Psoas muscle (tissue), 8 donors: ENCODE data around the gene CGAS. TPM values are rescaled to one million over a fixed set of nuclear protein-coding genes. Genes with fewer than 3 reads are reported as not detected.
"Not testable (repeated sequence)": the region's sequence is repeated elsewhere in the genome, so short reads cannot be mapped to it uniquely, and the experiment has no call there.

Experiments
- ATAC-seq, 4 donors: fragments of 200-7000 bp; cut with Tn5 transposase; one replicate each; pipeline ENCODE4 v1.9.1; 2020; ENCODE audit warnings: moderate library complexity in 3 of 4, mild to moderate bottlenecking in 2 of 4
- DNase-seq, 2 donors: peaks; one replicate each; pipeline ENCODE4 v3.0.0-alpha.2; 2020
- H3K27ac ChIP-seq: fragments of 200-600 bp; one replicate; pipeline ENCODE4 v1.8.0; 2022
- H3K27me3 ChIP-seq, 3 donors: fragments of 200-600 bp in 1 of 3; one replicate each; pipeline versions ENCODE4 v1.6.1 to v1.8.0; 2013 to 2022; ENCODE audit warnings: low read length in 2 of 3, mild to moderate bottlenecking in 2 of 3, moderate library complexity in 1 of 3; ENCODE audit not compliant: insufficient read depth in 3 of 3
- H3K36me3 ChIP-seq, 2 donors: fragments of 200-600 bp in 1 of 2; one replicate each; pipeline versions ENCODE4 v1.6.1 to v1.8.0; 2013 to 2022; ENCODE audit warnings: low read depth in 1 of 2, mild to moderate bottlenecking in 1 of 2, moderate library complexity in 1 of 2; ENCODE audit not compliant: insufficient read depth in 1 of 2
- H3K4me1 ChIP-seq: fragments of 200-600 bp; one replicate; pipeline ENCODE4 v1.8.0; 2022
- H3K4me3 ChIP-seq: fragments of 200-600 bp; one replicate; pipeline ENCODE4 v1.8.0; 2022; ENCODE audit warnings: mild to moderate bottlenecking
- H3K9me3 ChIP-seq: fragments of 200-600 bp; one replicate; pipeline ENCODE4 v1.8.0; 2022
- CTCF ChIP-seq: fragments of 200-600 bp; IDR thresholded peaks from one replicate; pipeline ENCODE4 v1.8.0; 2022; ENCODE audit warnings: antibody characterized with exemption
- WGBS, 3 donors: extraction: QIAGEN DNeasy Blood & Tissue Kit; methylation state at CpG; one replicate each; pipeline versions ENCODE4 v1.1.6 to v1.1.7; 2013; 5-methylcytosine and 5-hydroxymethylcytosine counted together
- intact Hi-C, 2 donors: fragments of 100-400 bp; cut with DNase I; formaldehyde crosslinking; loops; one replicate each; pipeline versions ENCODE4 v1.11.0 to v1.14.2; 2022
- polyA plus RNA-seq, 3 donors: library from polyadenylated mRNA; stranded (reverse); fragments of 200-250 nt; gene quantifications; one replicate each; pipeline ENCODE4 v1.2.3, GENCODE V29; 2013
- total RNA-seq, 4 donors: library from RNA; stranded (reverse); fragmentation: NEBNext Ultra II Directional in 2 of 4; extraction: Animal tissue kit (Norgen Biotek cat#: 25700) in 2 of 4; gene quantifications; one replicate each; pipeline versions ENCODE4 v1.2.1 to v1.2.4, GENCODE V29; 2021 to 2023
- donor health status: healthy with polysubstance abuse.
- donor health status: DM: no; HTN: no; CAD: no; lungs with moderate emphysema.
- donor health status: Bipolar disorder and iron deficiency.
- donor health status: healthy.
- donor health status: DM: yes; HTN: yes; CAD: no.
- donor health status: DM: no; HTN: no; CAD: no.
- donor health status: DM: no; HTN: no; CAD: no.
- donor health status: DM: yes; HTN: yes; CAD: no.

CGAS gene
- total and polyA plus RNA-seq, 7 donors = 0.27 to 1.1 (median 0.44) TPM

GRCh38 chr6:73461537-73462350 lies 9.6 kb upstream of the CGAS start, which contains the start of gene MTO1:
TSS of gene MTO1 (plus strand) at chr6:73461737. CDS start at chr6:73461855, 118 bp downstream.
- H3K4me3 ChIP-seq = peak within 1 kb of the TSS; percentile 99
- peaks cover 0 to 19% of the 10 kb centered on the region in 2 donors for H3K36me3 ChIP-seq
- ATAC-seq = peak; percentile 96 to 99 (median 98)
- no peak for TF ChIP-seq CTCF
- H3K27ac ChIP-seq = peak within 1 kb of the TSS; percentile 94
- H3K27me3 ChIP-seq = no peaks in the 10 kb centered on the region
- 0 to 1% (median 1%) methylated on average over 55 of the region's 55 CpGs for WGBS, 3 donors
- no peaks in the 10 kb centered on the region for H3K9me3 ChIP-seq
- DNase-seq = peak; percentile 88 to 93
- intact Hi-C loops = no loop called here
- H3K4me1 ChIP-seq = peaks cover 10% of the 10 kb centered on the region

DNA sequence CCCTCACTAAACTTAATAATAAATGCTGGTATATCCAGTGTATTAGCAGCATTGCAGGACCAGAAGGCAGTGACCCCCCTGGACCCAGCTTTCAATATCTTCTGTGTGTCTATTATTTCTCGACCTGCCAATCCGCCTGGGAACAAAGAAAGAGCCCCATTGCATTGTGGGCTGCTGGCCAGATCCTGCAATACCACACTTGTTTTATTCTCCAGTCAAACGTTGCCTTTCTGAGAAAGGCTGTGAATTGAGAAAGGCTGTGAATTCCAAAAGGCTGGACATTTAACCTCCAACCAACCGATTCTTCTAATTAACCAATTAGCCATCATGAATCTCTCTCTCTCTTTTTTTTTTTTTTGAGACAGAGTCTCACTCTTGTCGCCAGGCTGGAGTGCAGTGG lies 8.0 kb upstream of the CGAS start:
- 60 to 70% (median 69%) methylated on average over 5 of the region's 5 CpGs for WGBS, 3 donors
- Histone ChIP-seq H3K4me1 (peaks cover 10% of the 10 kb centered on the region), H3K36me3 (peaks cover 0 to 9% of the 10 kb centered on the region in 2 donors), H3K4me3 (no peak overlapping the region), H3K27ac (no peak overlapping the region), H3K27me3 (no peaks in the 10 kb centered on the region), H3K9me3 (no peaks in the 10 kb centered on the region)
- DNase-seq (no peak), ATAC-seq (no peak)
- intact Hi-C loops = no loop called here
- no peak for TF ChIP-seq CTCF

DNA sequence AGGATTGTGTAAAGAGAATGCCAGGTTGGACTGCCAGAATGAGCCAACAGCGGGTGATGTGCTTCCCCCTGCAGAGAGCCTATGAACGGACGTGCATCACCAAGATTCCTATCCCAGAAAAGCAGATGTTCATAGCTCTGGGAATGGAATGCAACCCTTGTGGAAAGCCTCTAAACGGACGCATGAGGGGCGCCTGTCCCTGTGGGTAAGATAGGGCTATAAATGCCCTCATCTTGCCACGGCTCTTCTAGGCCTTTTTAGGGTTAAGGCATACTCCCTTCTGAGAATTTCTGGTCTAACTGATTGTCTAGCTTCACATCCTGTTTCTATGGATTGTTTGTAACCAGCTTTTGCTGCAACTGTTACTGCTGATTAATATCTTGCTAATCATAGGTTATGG lies 7.4 kb upstream of the CGAS start:
- 68 to 73% (median 71%) methylated on average over 7 of the region's 7 CpGs for WGBS, 3 donors
- ATAC-seq, H3K27ac ChIP-seq, H3K36me3 ChIP-seq, H3K4me3 ChIP-seq, intact Hi-C loops, DNase-seq, H3K9me3 ChIP-seq, H3K27me3 ChIP-seq: not testable (repeated sequence)
- peaks cover 10% of the 10 kb centered on the region for H3K4me1 ChIP-seq

DNA sequence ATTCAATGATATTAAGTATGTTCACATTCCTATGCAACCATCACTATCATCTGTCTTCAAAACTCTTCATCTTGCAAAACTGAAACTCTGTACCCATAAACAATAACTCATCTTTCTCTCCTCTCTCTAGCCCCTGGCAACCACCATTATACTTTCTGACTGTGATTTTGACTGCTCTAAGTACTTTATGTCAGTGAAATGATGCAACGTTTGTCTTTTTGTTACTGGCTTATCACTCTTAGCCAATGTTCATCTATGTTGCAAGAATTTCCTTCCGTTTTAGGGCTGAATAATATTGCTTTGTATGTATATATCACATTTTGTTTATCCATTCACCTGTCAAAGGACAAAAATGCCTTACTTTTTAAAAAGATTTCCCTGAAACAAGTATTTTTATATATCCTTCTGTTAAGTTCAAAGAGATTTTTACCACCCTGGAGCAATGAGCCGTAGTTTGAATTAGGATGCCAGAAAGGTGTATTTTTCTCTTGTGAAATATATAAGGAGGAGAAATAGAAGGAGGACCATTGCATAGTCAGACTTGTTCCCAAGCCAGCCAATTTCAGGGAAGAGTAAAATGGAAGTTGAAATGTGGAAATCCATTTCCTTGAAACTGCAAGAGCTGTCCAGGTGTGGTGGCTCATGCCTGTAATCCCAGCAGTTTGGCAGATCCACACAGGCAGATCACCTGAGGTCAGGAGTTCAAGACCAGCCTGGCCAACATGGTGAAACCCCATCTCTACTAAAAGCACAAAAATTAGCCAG lies 4.0 kb upstream of the CGAS start:
- no peak for TF ChIP-seq CTCF
- WGBS, 3 donors = 75 to 84% (median 78%) methylated on average over 3 of the region's 3 CpGs
- no peaks in the 10 kb centered on the region for H3K9me3 ChIP-seq

More for the DNA sequence above, 4.0 kb upstream of the CGAS start:
- intact Hi-C loops = no loop called here
- Histone ChIP-seq H3K27ac (no peak overlapping the region), H3K4me3 (no peak overlapping the region), H3K4me1 (peaks cover 7% of the 10 kb centered on the region), H3K27me3 (peaks cover 0 to 13% (median 2%) of the 10 kb centered on the region in 3 donors), H3K36me3 (no peaks in the 10 kb centered on the region)
- no peak for ATAC-seq
- no peak for DNase-seq
